H9 (cell line): ENCODE data around the gene RRP36. TPM values are rescaled to one million over a fixed set of nuclear protein-coding genes. Genes with fewer than 3 reads are reported as not detected.

Experiments used
- DNase-seq: peaks from one replicate; pipeline ENCODE4 v3.0.0-alpha.2; 2017
- H2AFZ ChIP-seq: one replicate; pipeline ENCODE4 v1.6.1; 2013; ENCODE audit warnings: mild to moderate bottlenecking, low read length, control low read depth, moderate library complexity
- H2AK5ac ChIP-seq: 2 replicates; pipeline ENCODE4 v1.6.1; 2013; ENCODE audit warnings: low read length, control low read depth, mixed read lengths; ENCODE audit not compliant: insufficient read length
- H2BK120ac ChIP-seq: one replicate; pipeline ENCODE4 v1.6.1; 2013; ENCODE audit warnings: low read depth, mild to moderate bottlenecking, low read length, control low read depth, inconsistent platforms; ENCODE audit not compliant: poor library complexity, severe bottlenecking
- H2BK12ac ChIP-seq: 2 replicates; pipeline ENCODE4 v1.6.1; 2013; ENCODE audit warnings: low read length, control low read depth, mixed read lengths, low read depth; ENCODE audit not compliant: insufficient read length
- H2BK15ac ChIP-seq: 2 replicates; pipeline ENCODE4 v1.6.1; 2013; ENCODE audit warnings: low read depth, low read length, control low read depth
- H2BK20ac ChIP-seq: one replicate; pipeline ENCODE4 v1.6.1; 2013; ENCODE audit warnings: low read depth, mild to moderate bottlenecking, low read length, control low read depth, inconsistent platforms; ENCODE audit not compliant: poor library complexity, severe bottlenecking
- H2BK5ac ChIP-seq: 2 replicates; pipeline ENCODE4 v1.6.1; 2013; ENCODE audit warnings: low read length, control low read depth, mixed read lengths; ENCODE audit not compliant: insufficient read length
- H3K14ac ChIP-seq: 2 replicates; pipeline ENCODE4 v1.6.1; 2013; ENCODE audit warnings: low read length, control low read depth; ENCODE audit not compliant: insufficient read depth
- H3K18ac ChIP-seq: 2 replicates; pipeline ENCODE4 v1.6.1; 2013; ENCODE audit warnings: low read depth, mild to moderate bottlenecking, mixed read lengths, low read length, control low read depth; ENCODE audit not compliant: insufficient read length
- H3K23ac ChIP-seq: 2 replicates; pipeline ENCODE4 v1.6.1; 2013; ENCODE audit warnings: low read length, control low read depth, mixed read lengths, low read depth; ENCODE audit not compliant: insufficient read length
- H3K23me2 ChIP-seq: 2 replicates; pipeline ENCODE4 v1.6.1; 2013; ENCODE audit warnings: low read depth, mild to moderate bottlenecking, mixed read lengths, low read length, control low read depth; ENCODE audit not compliant: insufficient read length, poor library complexity, severe bottlenecking
- H3K27ac ChIP-seq: 2 replicates; pipeline ENCODE4 v1.5.1; 2013; ENCODE audit warnings: low read length, control low read depth, mixed read lengths, low read depth; ENCODE audit not compliant: insufficient read length
- H3K27me3 ChIP-seq: 2 replicates; pipeline ENCODE4 v1.6.1; 2013; ENCODE audit warnings: low read length, control low read depth, inconsistent platforms; ENCODE audit not compliant: insufficient read depth
- H3K4ac ChIP-seq: 2 replicates; pipeline ENCODE4 v1.6.1; 2013; ENCODE audit warnings: low read depth, mild to moderate bottlenecking, control low read depth, inconsistent platforms, low read length, moderate library complexity
- H3K4me1 ChIP-seq: 2 replicates; pipeline ENCODE4 v1.6.1; 2013; ENCODE audit warnings: low read length, control low read depth, inconsistent platforms; ENCODE audit not compliant: insufficient read depth
- H3K4me2 ChIP-seq: 2 replicates; pipeline ENCODE4 v1.6.1; 2013; ENCODE audit warnings: low read length, control low read depth, mixed read lengths; ENCODE audit not compliant: insufficient read length, insufficient read depth
- H3K56ac ChIP-seq: 2 replicates; pipeline ENCODE4 v1.6.1; 2013; ENCODE audit warnings: low read depth, mild to moderate bottlenecking, mixed read lengths, low read length, control low read depth; ENCODE audit not compliant: insufficient read length
- H3K79me1 ChIP-seq: 2 replicates; pipeline ENCODE4 v1.6.1; 2013; ENCODE audit warnings: low read depth, mild to moderate bottlenecking, moderate library complexity, low read length, control low read depth, inconsistent platforms; ENCODE audit not compliant: insufficient read depth, poor library complexity, severe bottlenecking
- H3K79me2 ChIP-seq: 2 replicates; pipeline ENCODE4 v1.6.1; 2013; ENCODE audit warnings: low read length, control low read depth, inconsistent platforms; ENCODE audit not compliant: insufficient read depth
- H3K9ac ChIP-seq: 2 replicates; pipeline ENCODE4 v1.6.1; 2013; ENCODE audit warnings: low read length, control low read depth, mixed read lengths; ENCODE audit not compliant: insufficient read length; ENCODE audit errors: extremely low read depth
- H3K9me3 ChIP-seq: one replicate; pipeline ENCODE4 v1.6.1; 2013; ENCODE audit warnings: low read depth, low read length, inconsistent platforms; ENCODE audit not compliant: control insufficient read depth
- H3T11ph ChIP-seq: one replicate; pipeline ENCODE4 v1.6.1; 2013; ENCODE audit warnings: mild to moderate bottlenecking, low read length, control low read depth, inconsistent platforms
- H4K20me1 ChIP-seq: one replicate; pipeline ENCODE4 v1.6.1; 2013; ENCODE audit not compliant: control insufficient read depth, insufficient read length, insufficient read depth
- H4K5ac ChIP-seq: 2 replicates; pipeline ENCODE4 v1.6.1; 2013; ENCODE audit warnings: low read depth, mild to moderate bottlenecking, mixed read lengths, low read length, control low read depth; ENCODE audit not compliant: insufficient read length
- H4K8ac ChIP-seq: replicated peaks from 2 replicates; pipeline ENCODE4 v1.6.1; 2013; ENCODE audit warnings: low read length, control low read depth, mixed read lengths, low read depth; ENCODE audit not compliant: insufficient read length
- H4K91ac ChIP-seq: 2 replicates; pipeline ENCODE4 v1.6.1; 2013; ENCODE audit warnings: low read depth, mild to moderate bottlenecking, moderate library complexity, mixed read lengths, low read length, control low read depth; ENCODE audit not compliant: insufficient read length
- H3K27ac Mint-ChIP-seq, 3 experiments: 2 replicates in 2 of 3; 3 replicates in 1 of 3; pipeline ENCODE4 v1.8.0; 2020 to 2021; ENCODE audit warnings: mixed read lengths in 3 of 3, mild to moderate bottlenecking in 1 of 3, moderate library complexity in 1 of 3
- H3K27me3 Mint-ChIP-seq: 2 replicates; pipeline ENCODE4 v1.8.0; 2021; ENCODE audit warnings: low read depth, mild to moderate bottlenecking, moderate library complexity, mixed read lengths
- H3K36me3 Mint-ChIP-seq, 3 experiments: 2 replicates in 2 of 3; 3 replicates in 1 of 3; pipeline ENCODE4 v1.8.0; 2020 to 2021; ENCODE audit warnings: low read depth in 3 of 3, mixed read lengths in 3 of 3; ENCODE audit not compliant: insufficient read depth in 1 of 3
- H3K4me1 Mint-ChIP-seq, 2 experiments: 2 replicates each; pipeline ENCODE4 v1.8.0; 2020; ENCODE audit warnings: mixed read lengths in 2 of 2
- H3K4me3 Mint-ChIP-seq, 2 experiments: 2 replicates in 1 of 2; 3 replicates in 1 of 2; pipeline ENCODE4 v1.8.0; 2020 to 2021; ENCODE audit warnings: mild to moderate bottlenecking in 2 of 2, mixed read lengths in 2 of 2, moderate library complexity in 1 of 2
- H3K9me3 Mint-ChIP-seq, 2 experiments: 2 replicates in 1 of 2; 3 replicates in 1 of 2; pipeline ENCODE4 v1.8.0; 2020; ENCODE audit warnings: mild to moderate bottlenecking in 2 of 2, mixed read lengths in 2 of 2, moderate library complexity in 1 of 2
- WGBS: extraction: QIAGEN DNeasy Blood & Tissue Kit; methylation state at CpG from one replicate; pipeline ENCODE4 v1.1.7; 2013; ENCODE audit warnings: missing lambda C conversion rate, low lambda C conversion rate, mixed read lengths; ENCODE audit not compliant: insufficient read length; ENCODE audit errors: extremely low coverage; 5-methylcytosine and 5-hydroxymethylcytosine counted together
- total RNA-seq: library from RNA; stranded (reverse); gene quantifications from 2 replicates; pipeline ENCODE4 v1.2.1, GENCODE V29; 2021
- TF ChIP-seq, protein P1 (sequence below): fragments of 200-600 bp; sonication (generic); conservative IDR thresholded peaks from 3 replicates; pipeline ENCODE4 v1.8.0; 2021; ENCODE audit warnings: antibody characterized with exemption, mild to moderate bottlenecking

Gene RRP36
- total RNA-seq, 1 experiment from 2014 or later = 117 TPM

DNA sequence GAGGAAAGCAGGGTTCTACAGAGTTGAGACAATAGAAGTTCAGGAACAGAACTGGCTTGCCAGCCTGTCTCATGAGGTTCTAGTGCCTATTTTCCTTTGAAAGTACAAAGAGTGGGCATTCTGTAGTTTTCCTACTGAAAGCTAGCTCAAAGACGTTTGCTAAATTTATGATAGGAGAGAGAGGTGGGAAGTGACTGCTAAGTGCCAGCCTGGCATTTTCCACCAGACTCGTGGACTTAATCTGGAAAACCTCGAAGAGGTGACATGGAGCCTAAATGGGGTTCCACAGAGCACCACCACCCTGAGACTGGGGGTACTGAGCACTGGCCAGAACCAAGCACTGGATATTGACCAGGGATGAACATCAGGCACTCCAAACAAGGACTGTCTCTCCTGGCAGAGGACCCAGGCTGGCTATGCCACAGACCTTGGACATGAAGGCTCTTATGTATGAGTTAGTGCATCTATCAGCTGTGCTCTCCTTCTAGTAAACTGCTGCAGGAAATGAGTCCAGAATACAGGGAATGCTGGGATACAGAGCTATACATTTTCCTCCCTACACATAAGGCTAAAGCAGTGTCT is 49.6 kb upstream of the RRP36 start:
- H3K23me2 ChIP-seq = no peaks in the 10 kb centered on the region
- TF ChIP-seq, protein P1, sequence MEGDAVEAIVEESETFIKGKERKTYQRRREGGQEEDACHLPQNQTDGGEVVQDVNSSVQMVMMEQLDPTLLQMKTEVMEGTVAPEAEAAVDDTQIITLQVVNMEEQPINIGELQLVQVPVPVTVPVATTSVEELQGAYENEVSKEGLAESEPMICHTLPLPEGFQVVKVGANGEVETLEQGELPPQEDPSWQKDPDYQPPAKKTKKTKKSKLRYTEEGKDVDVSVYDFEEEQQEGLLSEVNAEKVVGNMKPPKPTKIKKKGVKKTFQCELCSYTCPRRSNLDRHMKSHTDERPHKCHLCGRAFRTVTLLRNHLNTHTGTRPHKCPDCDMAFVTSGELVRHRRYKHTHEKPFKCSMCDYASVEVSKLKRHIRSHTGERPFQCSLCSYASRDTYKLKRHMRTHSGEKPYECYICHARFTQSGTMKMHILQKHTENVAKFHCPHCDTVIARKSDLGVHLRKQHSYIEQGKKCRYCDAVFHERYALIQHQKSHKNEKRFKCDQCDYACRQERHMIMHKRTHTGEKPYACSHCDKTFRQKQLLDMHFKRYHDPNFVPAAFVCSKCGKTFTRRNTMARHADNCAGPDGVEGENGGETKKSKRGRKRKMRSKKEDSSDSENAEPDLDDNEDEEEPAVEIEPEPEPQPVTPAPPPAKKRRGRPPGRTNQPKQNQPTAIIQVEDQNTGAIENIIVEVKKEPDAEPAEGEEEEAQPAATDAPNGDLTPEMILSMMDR = no peak
- H3K27ac Mint-ChIP-seq = no peak overlapping the region

More for the DNA sequence above, 49.6 kb upstream of the RRP36 start:
- H3K4me1 ChIP-seq = no peaks in the 10 kb centered on the region
- Mint-ChIP-seq H3K36me3 (peaks cover 3 to 18% (median 13%) of the 10 kb centered on the region in 3 experiments; a peak in 5 of 7 replicates), H3K4me3 (no peak overlapping the region), H3K9me3 (no peaks in the 10 kb centered on the region), H3K27me3 (no peaks in the 10 kb centered on the region), H3K4me1 (peaks cover 0 to under 1% of the 10 kb centered on the region in 2 experiments; a peak in 2 of 4 replicates)
- no peak overlapping the region for H4K91ac ChIP-seq
- H3K27me3 ChIP-seq = no peaks in the 10 kb centered on the region
- H3K4ac ChIP-seq = no peak overlapping the region
- no peak overlapping the region for H3K4me2 ChIP-seq
- H2BK12ac ChIP-seq = no peak overlapping the region
- no peak overlapping the region for H3T11ph ChIP-seq
- H2BK5ac ChIP-seq = no peak overlapping the region
- H2BK20ac ChIP-seq = no peak overlapping the region
- H4K8ac ChIP-seq = no peak overlapping the region
- H4K5ac ChIP-seq = no peak overlapping the region
- no peak for DNase-seq
- H3K9me3 ChIP-seq = no peaks in the 10 kb centered on the region
- H2AFZ ChIP-seq = no peak overlapping the region
- no peak overlapping the region for H3K18ac ChIP-seq
- H2AK5ac ChIP-seq = no peak overlapping the region
- H2BK120ac ChIP-seq = no peak overlapping the region
- H3K79me1 ChIP-seq = no peaks in the 10 kb centered on the region
- H3K9ac ChIP-seq = no peak overlapping the region
- H2BK15ac ChIP-seq = no peak overlapping the region
- no peaks in the 10 kb centered on the region for H3K79me2 ChIP-seq
- no peak overlapping the region for H3K14ac ChIP-seq
- WGBS = no CpG with 5 or more reads among the region's 3 CpGs
- no peaks in the 10 kb centered on the region for H4K20me1 ChIP-seq
- H3K23ac ChIP-seq = no peak overlapping the region
- no peak overlapping the region for H3K56ac ChIP-seq
- no peak overlapping the region for H3K27ac ChIP-seq
